HL-60/S4 treated with retinoic acid at 250 ng/mL for 4 days and 3 days (cell line): ENCODE measurements around the gene MMP21.

Experiments used
- in situ Hi-C: fragments of 300-500 bp; cut with MboI; formaldehyde crosslinking; loops from 2 replicates; pipeline ENCODE4 v1.7.0; 2022; ENCODE audit warnings: low sequenced_read_pairs

The MMP21 gene, protein sequence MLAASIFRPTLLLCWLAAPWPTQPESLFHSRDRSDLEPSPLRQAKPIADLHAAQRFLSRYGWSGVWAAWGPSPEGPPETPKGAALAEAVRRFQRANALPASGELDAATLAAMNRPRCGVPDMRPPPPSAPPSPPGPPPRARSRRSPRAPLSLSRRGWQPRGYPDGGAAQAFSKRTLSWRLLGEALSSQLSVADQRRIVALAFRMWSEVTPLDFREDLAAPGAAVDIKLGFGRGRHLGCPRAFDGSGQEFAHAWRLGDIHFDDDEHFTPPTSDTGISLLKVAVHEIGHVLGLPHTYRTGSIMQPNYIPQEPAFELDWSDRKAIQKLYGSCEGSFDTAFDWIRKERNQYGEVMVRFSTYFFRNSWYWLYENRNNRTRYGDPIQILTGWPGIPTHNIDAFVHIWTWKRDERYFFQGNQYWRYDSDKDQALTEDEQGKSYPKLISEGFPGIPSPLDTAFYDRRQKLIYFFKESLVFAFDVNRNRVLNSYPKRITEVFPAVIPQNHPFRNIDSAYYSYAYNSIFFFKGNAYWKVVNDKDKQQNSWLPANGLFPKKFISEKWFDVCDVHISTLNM

DNA sequence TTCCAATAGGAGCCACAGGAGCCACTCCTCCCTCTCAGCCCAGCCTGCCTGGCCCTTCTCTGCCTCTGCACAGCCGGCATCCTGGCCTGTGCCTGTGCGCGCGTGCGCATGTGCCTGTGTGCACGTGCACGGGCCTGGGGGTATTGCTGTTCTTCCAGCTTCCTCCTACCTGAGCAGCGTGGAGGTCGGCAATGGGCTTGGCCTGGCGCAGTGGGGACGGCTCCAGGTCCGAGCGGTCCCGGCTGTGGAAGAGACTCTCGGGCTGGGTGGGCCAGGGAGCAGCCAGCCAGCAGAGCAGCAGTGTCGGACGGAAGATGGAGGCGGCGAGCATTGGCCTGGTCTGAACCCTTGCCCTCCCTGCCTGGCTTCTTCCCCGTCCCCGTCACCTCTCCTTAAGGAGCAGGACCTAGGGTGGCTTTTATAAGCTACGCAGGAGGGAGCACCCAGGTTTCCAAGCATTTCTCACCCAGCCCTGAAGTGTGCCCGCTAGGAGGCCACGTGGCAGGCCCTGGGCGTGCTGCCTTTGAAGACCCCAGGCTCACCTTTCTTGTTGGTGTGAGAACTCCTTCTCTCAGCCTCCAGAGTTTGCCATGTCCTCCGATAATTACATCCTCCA, at the start of gene MMP21:
TSS of gene MMP21 (minus strand) at position 331 of the 616 bp plus-strand sequence. CDS start at position 331, 0 bp downstream.
- in situ Hi-C loops = no loop called here

DNA sequence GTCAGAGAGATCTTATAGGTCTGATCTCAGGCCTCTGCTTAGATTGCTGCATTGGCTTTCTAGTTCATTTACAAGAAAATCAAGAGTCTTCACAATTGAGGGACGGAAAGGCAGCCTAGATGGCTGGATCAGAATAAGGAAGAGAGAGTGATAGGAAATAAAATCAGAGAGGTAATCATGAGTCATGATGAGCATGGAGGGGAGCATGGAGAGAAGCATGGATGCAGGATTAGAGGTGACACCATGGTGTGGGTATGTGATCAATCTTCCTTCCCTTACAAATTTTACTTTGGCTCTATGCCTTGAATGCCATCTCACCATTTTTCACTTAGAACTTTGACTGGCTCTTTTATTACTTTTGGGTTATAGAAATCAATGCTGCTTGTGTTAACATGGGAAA, 49.1 kb upstream of the MMP21 start:
- in situ Hi-C loops = no loop called here

- in situ Hi-C loops = no loop called here
Measured at GRCh38 chr10:125823663-125824251, 48.1 kb upstream of the MMP21 start.

- in situ Hi-C loops = no loop called here
Measured at GRCh38 chr10:125822878-125823662, 47.4 kb upstream of the MMP21 start, which contains the start of the genes BCCIP and UROS. BCCIP (plus strand) TSS chr10:125823546; CDS start chr10:125823558, 12 bp downstream. UROS (minus strand) TSS chr10:125823258; CDS start chr10:125816499, 6,759 bp downstream.

DNA sequence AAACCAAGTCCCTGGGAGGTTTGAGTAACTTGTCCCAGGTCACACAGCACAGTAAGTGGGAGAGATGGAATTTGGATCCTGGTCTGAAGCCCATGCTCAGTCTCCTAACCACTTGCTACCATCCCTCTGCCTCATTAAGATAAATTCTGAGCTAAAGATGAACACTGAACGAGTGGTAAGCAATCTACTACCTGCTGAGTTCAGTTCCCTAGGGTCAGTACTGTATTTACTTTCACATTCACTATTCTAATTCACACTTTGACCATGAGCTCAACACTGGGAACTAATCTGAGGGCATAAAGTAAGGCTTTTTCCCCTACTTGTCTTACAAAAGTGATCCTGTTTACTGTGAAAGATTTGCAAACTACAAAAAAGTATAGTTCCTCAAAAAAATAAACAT, 45.1 kb upstream of the MMP21 start:
- in situ Hi-C loops = no loop called here

GRCh38 chr10:125817337-125817946, 41.8 kb upstream of the MMP21 start:
- in situ Hi-C loops = no loop called here

DNA sequence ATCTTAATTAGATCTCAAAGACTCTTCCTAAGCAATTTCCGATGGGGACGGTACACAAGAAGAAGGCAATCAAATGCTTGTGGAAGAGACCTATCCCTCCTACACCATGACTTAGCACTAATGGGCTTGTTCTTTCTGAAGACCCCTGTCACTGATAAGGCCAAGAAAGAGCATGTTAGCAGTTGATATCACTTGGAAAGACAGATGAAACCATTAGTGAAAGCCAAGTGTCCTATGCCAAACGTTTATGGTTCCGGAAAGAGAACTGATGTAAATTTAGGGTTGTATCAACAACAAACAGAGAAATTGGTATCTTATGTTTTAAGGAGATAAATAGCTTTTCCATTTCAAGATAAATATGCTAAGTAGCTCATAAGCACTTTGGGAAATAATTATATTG, 40.9 kb upstream of the MMP21 start:
- in situ Hi-C loops = no loop called here

DNA sequence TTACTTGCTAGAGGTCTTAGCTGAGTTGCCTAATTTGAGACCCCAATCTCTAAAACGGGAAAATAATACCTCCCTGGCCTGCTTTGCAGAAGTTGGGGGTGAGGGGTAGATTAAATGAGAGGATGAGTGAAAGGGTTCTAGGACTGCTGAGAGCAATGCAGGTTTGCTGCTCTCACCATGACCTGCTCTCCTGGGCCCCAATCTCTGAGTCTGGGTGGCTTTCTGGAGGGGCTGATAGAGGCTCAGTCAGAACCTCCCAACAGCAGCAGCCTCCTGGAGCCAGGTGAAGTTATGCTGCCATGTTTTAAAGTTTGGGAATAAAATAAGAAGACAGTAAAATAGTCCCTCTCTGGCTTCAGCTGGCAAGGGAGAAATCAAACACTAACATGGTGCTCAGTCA, 40.1 kb upstream of the MMP21 start:
- in situ Hi-C loops = no loop called here

GRCh38 chr10:125812128-125812750, 36.6 kb upstream of the MMP21 start:
- in situ Hi-C loops = no loop called here

GRCh38 chr10:125811251-125811650, 35.6 kb upstream of the MMP21 start:
- in situ Hi-C loops = no loop called here

DNA sequence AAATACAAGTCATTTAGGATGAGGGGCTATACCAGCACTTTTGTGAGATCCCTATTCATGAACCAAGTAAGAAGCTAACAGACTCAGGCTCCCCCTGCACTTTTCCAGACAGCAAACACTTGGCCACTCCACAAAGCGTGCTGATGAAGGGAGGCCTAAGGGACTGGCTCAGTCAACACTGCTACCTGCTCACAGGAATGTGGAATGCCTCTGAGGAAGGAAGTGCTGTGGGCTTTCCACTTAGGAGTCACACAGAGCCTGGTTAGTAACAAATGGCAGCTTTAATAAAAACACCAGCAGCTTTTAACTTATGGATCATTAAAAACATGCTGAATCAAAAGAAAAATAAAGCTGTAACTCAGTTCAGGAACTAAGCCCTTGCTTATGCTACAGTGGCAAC, 32.4 kb upstream of the MMP21 start:
- in situ Hi-C loops = no loop called here

DNA sequence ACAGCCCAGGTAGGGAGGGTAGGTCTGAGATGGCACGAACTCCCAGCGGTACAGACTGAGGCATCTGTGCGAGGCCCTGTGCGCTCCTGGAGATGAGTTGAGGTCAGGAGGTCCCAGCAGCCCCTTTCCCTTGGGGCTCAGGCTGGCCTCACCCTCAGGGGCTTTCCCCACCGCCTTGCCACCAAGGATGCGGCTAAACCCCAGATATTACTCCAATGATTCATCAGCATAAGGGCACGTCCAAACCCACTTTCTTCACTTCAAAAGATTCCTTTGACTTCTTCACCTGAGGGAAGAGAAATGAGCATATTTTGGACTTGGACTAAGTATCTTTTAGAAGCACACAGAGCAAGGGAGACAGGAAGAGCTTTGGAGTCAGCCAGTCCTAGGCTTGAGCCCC, 27.1 kb upstream of the MMP21 start:
- in situ Hi-C loops = no loop called here

GRCh38 chr10:125802131-125802530, 26.5 kb upstream of the MMP21 start:
- in situ Hi-C loops = no loop called here

DNA sequence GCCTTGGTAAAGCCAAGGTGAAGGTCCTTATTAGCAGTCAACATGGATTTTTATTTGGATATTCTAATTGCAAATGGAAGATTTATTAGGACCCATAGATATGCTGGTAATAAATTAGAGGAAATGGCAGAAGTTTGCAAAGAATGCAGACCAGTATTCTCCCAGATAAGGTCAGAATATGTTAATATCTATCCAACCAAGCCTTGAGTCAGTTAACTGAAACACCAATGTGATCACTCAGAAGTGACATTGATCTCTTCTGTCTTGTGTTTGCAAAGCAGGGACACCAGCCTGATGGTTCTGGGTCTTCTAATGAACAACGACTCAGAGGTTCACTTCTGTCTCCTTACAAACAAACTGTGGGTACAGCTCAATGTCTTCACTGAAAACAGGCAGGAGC, 26.0 kb upstream of the MMP21 start:
- in situ Hi-C loops = no loop called here

DNA sequence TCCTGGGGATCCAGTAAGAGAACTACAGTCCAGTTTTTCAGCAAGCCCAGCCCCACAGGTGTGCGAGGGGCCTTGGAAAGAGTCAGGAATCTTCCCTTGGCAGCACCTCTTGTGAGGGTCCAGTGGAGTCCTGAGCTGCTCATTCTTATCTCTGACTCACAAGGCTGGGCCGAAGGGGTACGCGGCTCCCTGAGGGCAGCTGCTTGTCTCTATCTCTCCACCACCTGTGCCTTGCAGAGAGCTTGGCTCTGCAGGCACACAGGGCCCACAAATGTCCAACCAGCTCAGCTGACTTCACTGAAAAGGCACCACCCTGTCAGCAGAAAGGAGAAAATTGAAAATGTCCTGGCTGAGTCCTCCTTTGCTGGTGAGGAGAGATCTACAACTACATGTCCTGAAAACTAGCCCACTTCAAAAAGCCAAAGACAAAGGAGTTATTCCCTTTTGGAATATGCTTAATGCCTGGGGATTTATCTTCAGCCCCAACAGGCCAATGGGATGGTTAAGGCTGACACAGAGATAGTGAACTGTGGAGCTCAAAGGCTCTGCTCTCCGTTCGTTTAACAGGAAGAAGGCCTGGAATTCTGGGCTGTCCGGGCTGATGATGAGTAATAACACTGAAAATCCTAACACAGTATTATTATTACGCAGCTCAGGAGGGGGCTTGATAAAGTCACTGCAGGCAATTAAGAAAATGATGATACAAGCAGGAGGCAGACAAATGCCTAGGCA, 24.0 kb upstream of the MMP21 start:
- in situ Hi-C loops = no loop called here

- in situ Hi-C loops = no loop called here
Measured at GRCh38 chr10:125797994-125798662, 22.5 kb upstream of the MMP21 start.

DNA sequence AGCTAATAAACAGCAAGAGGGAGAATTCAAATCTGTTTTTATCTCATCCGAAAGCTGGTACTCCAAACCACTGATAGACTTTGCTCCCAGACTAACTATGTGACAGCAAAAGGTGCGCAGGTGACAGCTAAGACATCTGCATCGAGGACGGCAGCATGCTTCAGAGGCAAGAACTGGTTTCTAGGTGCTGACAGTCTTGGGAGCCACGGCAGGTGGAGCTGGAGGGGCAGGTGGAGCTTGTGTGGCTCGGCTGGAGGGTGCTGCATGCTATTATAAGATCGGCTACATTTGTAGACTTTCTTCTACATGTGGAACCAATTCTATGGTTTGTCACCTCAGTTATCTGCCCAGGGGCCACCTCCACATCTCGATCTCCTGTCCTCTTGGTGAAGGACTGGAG, 21.8 kb upstream of the MMP21 start:
- in situ Hi-C loops = no loop called here

- in situ Hi-C loops = no loop called here
Measured at GRCh38 chr10:125795637-125796190, 20.1 kb upstream of the MMP21 start.
